ENCODE results near the gene ANO1. TPM values are rescaled to one million over a fixed set of nuclear protein-coding genes. Genes with fewer than 3 reads are reported as not detected.

The ANO1 gene
- total RNA-seq, 1 donor from 2014 or later, result 7.7 TPM

DNA sequence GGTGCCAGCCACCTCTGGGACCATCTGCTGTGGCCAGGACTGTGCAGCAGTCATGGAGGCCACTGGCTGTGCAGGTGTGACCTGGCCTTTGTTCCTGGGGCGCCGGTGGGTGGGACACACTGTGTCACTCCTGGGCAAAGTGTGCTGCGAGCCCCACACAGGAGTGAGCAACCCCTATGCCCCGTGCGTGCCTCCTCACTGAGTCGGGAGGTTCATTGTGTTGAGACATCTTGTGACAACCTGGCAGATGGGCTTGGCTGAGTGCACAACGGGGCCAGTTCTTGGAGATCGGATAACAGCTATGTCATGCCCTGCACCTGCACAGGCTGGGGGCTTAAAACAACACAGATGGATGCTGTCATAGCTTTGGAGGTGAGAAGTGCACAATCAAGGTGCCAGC is 13.5 kb downstream of the ANO1 start:
- intact Hi-C loops (cut with micrococcal nuclease), result no loop called here

DNA sequence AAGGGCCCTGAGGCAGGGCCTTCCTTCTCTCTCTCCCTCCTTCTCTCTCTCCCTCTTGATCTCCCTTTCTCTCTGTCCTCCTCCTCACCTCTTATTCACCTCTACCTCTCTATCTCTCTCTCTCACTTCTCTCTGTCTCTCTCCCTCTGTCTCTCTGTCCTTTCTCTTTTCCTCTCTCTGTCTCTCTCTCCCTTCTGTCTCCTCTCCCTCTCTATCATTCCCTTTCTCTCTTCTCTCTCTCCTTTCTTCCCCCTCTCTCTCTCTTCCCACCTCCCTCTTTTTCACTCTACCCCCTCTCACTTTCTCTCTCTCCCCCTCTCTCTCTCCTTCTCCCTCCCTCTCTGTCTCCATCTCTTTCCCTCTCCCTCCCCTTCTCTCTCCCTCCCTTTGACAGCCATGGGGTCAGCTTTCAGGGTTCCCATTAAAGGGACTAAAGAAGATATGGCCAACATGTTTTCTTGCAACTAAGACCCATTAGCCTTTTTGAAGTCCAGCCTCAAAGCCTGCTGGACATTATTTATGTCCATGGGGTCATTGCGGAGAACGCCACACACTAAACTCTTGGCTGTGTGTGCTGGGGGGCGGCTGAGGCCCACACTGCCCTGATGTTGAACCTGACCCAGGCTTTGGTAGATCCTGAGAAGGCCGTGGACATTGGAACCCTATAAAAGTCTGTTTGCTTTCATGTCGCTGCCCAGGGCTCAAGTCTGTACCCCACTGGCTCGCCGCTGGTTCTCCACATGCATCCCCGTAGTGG is 15.0 kb downstream of the ANO1 start:
- H3K27ac ChIP-seq (replicated peaks), result no peak overlapping the region
- TF ChIP-seq, protein P1, sequence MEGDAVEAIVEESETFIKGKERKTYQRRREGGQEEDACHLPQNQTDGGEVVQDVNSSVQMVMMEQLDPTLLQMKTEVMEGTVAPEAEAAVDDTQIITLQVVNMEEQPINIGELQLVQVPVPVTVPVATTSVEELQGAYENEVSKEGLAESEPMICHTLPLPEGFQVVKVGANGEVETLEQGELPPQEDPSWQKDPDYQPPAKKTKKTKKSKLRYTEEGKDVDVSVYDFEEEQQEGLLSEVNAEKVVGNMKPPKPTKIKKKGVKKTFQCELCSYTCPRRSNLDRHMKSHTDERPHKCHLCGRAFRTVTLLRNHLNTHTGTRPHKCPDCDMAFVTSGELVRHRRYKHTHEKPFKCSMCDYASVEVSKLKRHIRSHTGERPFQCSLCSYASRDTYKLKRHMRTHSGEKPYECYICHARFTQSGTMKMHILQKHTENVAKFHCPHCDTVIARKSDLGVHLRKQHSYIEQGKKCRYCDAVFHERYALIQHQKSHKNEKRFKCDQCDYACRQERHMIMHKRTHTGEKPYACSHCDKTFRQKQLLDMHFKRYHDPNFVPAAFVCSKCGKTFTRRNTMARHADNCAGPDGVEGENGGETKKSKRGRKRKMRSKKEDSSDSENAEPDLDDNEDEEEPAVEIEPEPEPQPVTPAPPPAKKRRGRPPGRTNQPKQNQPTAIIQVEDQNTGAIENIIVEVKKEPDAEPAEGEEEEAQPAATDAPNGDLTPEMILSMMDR (IDR thresholded peaks at IDR 0.05; ENCODE audit: borderline replicate concordance), result no peak
- no peak for DNase-seq
- no peaks in the 10 kb centered on the region for H3K36me3 ChIP-seq
- H3K4me1 ChIP-seq, result peaks cover 29% of the 10 kb centered on the region
- no peak overlapping the region for H3K4me3 ChIP-seq
- no peaks in the 10 kb centered on the region for H3K27me3 ChIP-seq (ENCODE audit: low read depth)
- intact Hi-C loops (cut with micrococcal nuclease), result no loop called here
- H3K9me3 ChIP-seq (replicated peaks), result no peaks in the 10 kb centered on the region

More for the DNA sequence above, 13.5 kb downstream of the ANO1 start:
- no peaks in the 10 kb centered on the region for H3K9me3 ChIP-seq (replicated peaks)
- peaks cover 20% of the 10 kb centered on the region for H3K4me1 ChIP-seq
- no peak for DNase-seq
- no peak overlapping the region for H3K4me3 ChIP-seq
- no peaks in the 10 kb centered on the region for H3K27me3 ChIP-seq (ENCODE audit: low read depth)
- H3K27ac ChIP-seq (replicated peaks), result no peak overlapping the region
- TF ChIP-seq, protein P1 (IDR thresholded peaks at IDR 0.05; ENCODE audit: borderline replicate concordance), result no peak
- no peaks in the 10 kb centered on the region for H3K36me3 ChIP-seq

DNA sequence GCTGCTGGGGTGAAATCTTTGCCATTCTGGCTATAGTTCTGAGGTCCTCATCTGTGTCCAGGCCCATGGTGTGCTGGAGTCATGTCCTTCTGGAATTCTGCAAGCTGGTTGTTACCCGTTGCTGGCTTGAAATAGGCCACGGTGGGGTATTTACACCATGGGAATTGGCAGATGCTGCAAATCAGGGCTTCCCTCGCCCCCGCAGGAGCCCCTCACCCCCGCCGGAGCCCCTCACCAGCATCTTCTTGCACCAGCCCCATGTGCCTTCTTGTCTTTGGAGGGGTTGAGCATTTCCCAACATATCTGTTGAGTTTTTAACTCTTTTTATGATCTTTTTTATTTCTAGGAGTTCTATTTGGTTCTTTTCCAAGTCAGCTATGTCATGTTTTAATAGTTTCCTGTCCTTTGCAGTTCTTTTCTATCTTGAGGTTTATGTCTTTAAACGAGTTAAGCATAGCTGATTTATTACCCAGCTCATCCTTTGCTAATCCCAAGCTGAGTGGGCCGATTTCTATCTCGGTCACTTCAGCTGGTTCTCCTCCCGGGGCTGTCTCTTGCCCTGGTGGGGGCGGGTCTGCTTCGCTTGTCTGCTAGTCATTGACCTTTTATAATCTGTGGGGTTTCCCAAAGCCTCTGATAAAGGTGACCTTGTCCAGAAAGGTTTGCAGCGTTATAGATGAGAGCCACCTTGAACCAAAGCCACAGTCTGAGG is 17.6 kb downstream of the ANO1 start:
- no peak overlapping the region for H3K4me3 ChIP-seq
- intact Hi-C loops (cut with micrococcal nuclease), result no loop called here
- H3K27ac ChIP-seq (replicated peaks), result peak overlapping the region; percentile 61
- no peak for DNase-seq
- H3K9me3 ChIP-seq (replicated peaks), result no peaks in the 10 kb centered on the region
- no peaks in the 10 kb centered on the region for H3K27me3 ChIP-seq (ENCODE audit: low read depth)
- no peaks in the 10 kb centered on the region for H3K36me3 ChIP-seq
- H3K4me1 ChIP-seq, result peaks cover 37% of the 10 kb centered on the region
- TF ChIP-seq, protein P1 (IDR thresholded peaks at IDR 0.05; ENCODE audit: borderline replicate concordance), result no peak

DNA sequence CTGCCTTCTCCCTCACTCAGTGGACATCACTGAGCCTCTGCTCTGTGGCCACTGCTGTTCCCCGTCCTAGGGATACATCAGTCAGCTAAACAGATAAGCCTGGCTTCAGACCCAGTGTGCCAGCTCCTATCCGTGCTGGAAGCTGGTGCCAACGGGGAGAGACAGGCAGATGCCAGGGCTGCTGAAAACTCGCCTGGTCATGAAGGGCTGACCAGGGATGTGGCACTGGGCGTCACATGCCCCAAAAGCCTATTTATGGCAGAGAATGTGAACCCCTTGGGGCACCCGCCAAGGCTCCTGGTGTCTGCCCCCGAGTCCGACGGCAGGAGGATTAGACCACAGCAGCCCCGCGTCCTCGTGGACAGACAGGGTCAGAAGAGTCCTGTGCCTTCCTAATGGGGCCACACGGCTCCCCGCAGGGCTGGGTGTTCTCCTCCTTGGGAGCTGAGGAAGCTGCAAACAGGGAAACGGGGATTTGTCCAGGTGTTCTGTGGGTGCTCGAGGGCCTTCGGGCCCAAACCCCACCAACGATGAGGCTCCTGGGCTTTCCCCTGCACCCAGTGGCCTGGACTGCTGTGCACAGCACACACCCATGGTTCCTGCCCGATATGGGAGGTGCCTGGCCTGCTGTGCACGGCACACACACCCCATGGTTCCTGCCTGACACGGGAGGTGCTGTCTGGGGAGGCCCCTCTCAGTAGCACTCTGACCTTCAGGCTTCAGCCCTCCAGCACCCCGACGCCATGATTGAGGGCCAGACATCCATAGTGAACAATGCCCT is 19.9 kb downstream of the ANO1 start:
- no peaks in the 10 kb centered on the region for H3K9me3 ChIP-seq (replicated peaks)
- DNase-seq, result peak; percentile 62
- intact Hi-C loops (cut with micrococcal nuclease), result no loop called here
- no peak overlapping the region for H3K4me3 ChIP-seq
- no peaks in the 10 kb centered on the region for H3K27me3 ChIP-seq (ENCODE audit: low read depth)
- no peaks in the 10 kb centered on the region for H3K36me3 ChIP-seq
- peaks cover 28% of the 10 kb centered on the region for H3K4me1 ChIP-seq
- H3K27ac ChIP-seq (replicated peaks), result peak overlapping the region; percentile 61
- TF ChIP-seq, protein P1 (IDR thresholded peaks at IDR 0.05; ENCODE audit: borderline replicate concordance), result no peak

DNA sequence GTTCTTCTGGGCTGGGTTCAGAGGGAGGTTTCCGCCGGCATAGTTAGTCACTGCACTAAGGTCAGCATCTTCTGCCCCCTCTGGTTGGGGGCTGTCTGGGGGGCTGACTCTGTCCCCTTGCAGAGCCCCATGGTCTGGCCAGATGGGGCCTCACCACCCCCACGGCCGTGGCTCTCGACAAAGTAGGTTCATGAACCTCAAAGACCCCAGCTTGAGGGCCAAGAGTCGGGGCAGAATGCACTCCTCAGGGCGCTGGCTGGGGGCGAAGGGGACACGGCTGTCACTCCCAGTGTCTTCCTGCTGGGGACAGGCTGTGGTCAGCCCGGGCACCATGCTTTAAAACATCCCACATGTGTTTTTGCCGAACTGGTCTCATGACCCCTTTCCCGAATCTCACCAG is 20.8 kb downstream of the ANO1 start:
- intact Hi-C loops (cut with micrococcal nuclease), result no loop called here

More for the DNA sequence above, 20.8 kb downstream of the ANO1 start:
- H3K9me3 ChIP-seq (replicated peaks), result no peaks in the 10 kb centered on the region
- H3K4me1 ChIP-seq, result peaks cover 28% of the 10 kb centered on the region
- DNase-seq, result no peak
- peak overlapping the region; percentile 61 for H3K27ac ChIP-seq (replicated peaks)
- TF ChIP-seq, protein P1 (IDR thresholded peaks at IDR 0.05; ENCODE audit: borderline replicate concordance), result no peak
- no peaks in the 10 kb centered on the region for H3K36me3 ChIP-seq
- H3K4me3 ChIP-seq, result no peak overlapping the region
- no peaks in the 10 kb centered on the region for H3K27me3 ChIP-seq (ENCODE audit: low read depth)

Measured in left ventricle myocardium inferior (tissue), 1 donor.